Stimulated activated CD8-positive, alpha-beta memory T cell treated with anti-CD3 and anti-CD28 coated beads, Interleukin-2, amount 100 ng/mL, for 1 hour (primary cell): ENCODE measurements around the gene PPP3R1.
"Not testable (repeated sequence)": the region's sequence is repeated elsewhere in the genome, so short reads cannot be mapped to it uniquely, and the experiment has no call there.

Source experiments
- DNase-seq, 2 donors: peaks; one replicate each; pipeline ENCODE4 v3.0.0-alpha.2; 2020; ENCODE audit warnings: low read depth in 2 of 2

PPP3R1 gene

DNA sequence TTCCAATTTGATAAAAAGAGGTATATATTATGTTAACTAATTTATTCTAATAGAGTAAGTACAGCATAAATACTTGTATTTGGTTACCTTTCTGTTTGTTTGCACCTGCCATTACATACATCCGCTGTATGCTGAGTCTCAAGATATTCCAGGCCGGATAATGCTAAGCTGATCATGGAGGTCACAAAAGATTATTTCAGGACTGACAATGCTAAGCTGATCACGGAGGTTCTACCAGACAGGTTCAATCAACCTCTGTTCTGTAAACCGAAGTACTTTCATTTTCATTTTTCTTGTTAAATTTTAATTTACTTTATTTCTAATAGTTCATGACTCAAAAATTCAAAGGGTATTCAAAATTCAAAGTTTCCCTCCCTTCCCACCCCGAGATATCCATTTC is 63.5 kb downstream of the PPP3R1 start:
- DNase-seq: no peak

DNA sequence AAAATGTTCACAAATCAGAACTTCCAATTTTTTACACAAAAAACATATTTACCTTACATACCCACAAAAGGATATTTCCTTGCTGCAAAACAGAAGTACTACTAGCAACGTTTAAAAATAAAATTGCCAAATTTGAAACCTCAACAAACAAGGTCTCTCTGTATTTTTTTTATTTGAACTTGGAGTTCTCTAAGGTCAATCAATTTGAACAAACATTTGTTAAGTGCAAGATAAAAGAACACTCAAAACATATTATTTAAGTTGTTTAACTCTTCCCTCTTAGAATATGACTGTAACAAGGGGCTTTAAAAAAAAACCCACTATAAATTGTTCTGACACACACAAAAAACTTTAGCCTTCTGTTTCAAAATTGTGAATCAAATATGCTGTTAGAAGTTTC is 65.0 kb downstream of the PPP3R1 start:
- DNase-seq: no peak

DNA sequence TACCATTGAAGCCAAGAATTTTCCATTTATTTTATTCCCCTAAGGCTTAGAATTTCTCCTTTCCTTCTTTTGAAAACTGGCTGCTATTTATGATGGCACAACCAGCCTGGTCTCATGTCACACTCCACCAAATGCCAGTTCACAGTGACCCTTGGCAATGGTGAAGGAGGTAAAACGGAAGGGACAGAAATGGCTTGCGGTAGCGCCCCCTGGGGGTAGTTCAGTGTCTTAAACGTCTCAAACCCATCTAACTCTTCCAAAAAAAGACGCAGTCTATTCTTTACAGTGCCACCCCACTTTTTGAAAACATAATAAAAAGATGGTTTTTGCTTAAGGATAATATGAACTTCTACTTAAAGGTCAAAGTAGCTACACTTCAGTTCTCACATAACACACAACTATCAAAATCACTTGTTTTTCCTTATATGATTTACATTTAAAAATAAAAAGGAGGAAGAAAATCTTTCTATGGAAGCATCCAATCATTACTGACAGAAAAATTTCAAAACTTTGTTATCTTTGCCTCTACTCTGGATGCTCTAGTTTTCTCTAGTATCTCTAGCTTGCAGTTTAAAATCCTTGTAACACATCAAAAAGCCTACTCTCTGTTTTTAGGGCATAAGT is 66.7 kb downstream of the PPP3R1 start:
- DNase-seq: peak; percentile 24 to 32

DNA sequence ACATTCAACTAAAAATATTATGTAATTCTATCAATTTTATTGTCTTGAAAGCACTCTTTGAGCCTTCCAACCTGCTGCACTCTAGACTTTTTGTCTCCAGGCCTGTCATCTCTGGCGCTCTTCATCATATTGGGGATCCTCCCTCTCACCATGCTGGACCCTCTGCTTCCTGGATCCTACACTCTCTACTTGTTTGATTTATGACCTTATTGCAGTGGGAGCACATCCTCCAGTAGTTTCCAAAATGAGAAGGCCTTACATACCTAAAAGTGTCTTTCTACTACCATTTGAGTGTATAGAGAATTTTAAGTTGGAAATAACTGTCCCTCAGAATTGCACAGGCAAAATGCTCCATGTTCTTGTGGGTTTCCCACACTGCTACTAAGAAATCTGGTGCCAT is 69.4 kb downstream of the PPP3R1 start:
- no peak for DNase-seq

DNA sequence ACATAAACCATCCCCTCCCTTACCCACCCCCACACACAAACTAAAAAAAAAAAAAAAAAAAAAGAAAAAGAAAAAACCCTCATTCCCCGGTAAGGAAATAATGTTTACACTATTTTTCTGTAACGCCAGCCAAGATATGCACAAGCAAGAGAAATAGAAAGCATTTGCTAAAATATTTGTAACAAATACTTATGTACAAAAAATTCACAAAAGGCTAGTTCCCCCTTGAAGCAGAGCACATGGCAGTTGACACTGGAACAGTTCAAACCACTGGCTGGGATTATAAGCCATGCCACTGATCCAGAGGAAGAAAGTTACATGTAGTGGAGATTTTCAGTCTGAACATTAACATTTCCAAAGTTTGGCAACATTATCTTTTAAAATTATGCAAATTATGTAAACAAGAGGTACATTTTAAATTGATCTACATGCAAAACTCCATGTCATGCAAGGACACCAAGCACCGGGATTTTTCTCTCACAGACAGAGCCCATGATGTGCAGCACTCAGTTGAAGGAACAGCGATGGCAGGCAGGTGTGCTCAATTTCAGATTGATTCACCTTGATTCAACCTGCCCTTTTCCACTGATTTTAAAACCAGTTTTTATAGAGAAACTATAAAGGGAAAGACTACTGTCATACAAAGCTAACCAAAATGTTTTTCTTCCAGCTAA is 73.2 kb downstream of the PPP3R1 start:
- no peak for DNase-seq

DNA sequence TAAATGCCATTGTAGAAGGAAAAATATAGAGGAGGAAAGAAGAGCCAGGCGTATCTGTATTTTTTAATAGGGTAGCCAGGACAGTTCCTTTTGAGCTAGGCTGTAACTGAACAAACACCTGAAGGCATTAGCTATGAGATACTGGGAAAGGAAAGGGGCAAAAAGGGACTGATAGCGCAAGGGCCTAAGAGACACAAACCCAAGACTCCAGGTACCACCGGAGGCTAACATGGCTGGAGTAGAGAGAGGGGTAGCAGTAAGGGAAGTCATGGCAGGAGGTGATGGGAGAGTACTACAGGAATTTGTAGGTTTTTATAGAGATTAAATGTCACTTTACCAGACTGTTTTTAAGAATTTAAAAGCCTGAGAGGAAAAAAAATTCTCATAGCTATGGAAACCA is 73.9 kb downstream of the PPP3R1 start:
- DNase-seq: no peak

DNA sequence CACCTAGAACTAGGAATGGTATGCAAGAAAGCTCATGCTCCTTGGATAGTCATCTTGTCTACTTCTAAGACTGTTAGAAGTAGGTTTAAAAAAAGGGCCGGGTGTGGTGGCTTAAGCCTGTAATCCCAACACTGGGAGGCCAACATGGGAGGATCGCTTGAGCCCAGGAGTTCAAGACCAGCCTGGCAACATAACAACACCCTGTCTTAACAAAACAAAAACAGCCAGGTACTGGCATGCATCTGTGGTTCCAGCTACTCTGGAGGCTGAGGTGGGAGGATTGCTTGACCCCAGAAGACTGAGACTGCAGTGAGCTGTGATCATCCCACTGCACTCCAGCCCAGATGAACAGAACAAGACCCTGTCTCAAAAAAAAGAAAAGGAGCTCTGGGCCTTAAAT is 74.8 kb downstream of the PPP3R1 start:
- no peak for DNase-seq

DNA sequence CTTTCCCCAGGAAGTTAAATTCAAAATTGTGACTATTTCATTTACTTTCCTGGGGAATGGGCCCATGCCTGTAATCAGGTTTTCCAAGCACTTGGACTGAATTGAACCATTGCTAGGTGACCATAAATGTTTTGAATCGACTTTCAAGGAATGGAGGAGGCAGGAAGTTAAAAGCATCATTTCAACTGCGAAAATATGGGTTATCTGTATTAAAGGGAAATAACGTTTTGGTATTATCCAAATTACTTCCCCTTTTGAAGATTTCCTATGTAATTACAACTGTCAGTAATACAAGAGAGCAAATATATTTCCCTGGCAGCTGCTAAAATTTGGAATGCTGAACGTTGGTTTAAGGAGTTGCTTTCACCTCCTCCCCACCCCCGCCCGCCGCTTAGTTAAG is 75.7 kb downstream of the PPP3R1 start:
- no peak for DNase-seq

DNA sequence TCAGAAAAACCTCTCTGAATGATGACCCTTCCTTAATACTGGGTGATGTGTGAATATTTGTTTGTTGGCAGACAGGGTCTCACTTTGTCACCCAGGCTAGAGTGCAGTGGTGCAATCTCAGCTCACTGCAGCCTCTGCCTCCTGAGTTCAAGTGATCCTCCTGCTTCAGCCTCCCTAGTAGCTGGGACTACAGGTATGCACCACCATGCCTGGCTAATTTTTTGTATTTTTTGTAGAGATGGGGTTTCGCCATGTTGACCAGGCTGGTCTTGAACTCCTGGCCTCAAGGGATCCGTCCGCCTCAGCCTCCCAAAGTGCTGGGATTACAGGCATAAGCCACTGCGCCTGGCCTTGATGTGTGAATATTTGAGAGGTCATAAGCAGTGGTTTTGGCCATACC is 77.1 kb downstream of the PPP3R1 start:
- not testable (repeated sequence) for DNase-seq

DNA sequence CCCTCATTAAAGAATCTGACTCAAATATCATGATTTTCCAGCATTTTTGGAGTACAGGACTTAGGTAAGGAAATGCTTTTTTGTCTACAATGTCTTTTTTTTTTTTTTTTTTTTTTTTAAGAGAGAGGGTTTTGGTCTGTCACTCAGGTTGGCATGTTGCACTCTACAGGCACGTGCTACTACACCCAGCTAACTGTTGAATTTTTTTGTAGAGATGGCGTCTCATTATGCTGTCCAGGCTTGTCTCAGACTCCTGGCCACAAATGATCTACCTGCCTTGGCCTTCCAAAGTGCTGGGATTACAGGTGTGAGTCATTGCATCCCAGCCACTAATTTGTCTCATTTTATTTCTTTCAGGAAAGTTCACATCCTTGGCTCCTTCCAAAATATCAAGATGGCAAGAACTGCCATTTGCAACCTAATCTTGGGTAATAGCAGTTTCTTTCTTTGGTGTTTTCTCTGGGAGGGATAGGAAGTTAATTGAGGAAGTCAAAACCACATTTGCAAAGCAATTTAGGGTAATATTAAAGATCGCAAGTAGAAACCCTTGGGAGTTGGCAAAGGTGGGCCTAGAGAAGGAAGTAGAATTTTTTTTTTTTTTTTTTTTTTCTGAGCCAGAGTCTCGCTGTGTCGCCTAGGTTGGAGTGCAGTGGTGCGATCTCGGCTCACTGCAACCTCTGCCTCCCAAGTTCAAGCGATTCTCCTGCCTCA is 79.2 kb downstream of the PPP3R1 start:
- no peak for DNase-seq

DNA sequence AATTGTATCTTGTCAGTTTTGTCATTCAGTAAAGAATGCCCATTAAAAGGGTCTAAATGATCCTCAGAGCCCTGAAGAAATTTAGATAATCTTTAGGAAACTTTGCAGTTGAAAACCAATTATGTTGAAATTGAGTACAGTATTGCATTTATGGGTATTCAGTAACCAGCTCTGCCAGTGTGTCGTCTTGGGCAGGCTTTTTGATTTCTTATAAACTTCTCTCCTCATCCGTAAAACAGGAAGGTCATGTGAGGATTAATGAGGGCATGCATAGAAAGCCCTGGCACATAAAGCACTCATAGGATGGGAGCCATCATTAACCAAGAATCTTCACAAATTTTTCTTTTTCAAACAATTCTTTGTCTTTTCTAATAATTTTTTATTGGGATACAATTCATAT is 79.8 kb downstream of the PPP3R1 start:
- DNase-seq: no peak

DNA sequence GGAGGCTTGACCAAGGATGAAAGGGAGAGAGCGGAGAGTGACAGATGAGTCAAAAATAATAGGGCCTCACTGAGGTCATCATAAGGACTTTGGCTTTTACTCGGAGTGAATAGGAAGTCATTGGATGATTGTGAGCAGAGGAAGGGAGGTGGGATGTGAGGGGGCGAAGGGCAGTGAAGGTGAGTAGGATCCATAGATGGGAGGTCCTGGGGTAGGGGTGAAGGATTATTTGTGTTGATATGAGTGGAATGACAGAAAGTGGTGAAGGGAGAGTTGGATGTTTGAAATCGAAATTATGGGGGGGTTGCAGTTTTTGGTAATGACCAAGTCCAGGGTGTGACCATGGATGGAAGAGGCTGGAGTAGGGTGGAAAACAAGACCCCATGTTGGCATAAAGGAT is 80.6 kb downstream of the PPP3R1 start:
- no peak for DNase-seq

DNA sequence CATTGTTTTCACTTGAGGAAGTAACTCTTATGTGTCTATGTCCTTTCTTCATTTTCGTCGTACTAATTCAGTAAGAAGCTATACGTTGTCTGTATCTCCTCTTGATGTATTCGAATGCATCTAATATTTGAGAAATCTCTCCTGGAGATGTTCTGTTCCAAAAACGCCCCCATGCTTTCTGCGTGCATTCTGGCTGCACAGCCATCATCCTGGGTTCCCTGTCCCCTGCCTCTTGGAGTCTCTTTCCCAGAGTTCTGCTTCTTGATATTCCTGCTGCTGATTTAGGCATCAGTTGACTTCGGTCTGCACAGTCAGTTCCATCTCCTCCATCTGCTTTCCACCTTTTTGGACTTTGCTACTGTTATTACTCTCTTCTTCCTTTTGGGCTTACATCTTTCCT is 81.2 kb downstream of the PPP3R1 start:
- DNase-seq: no peak

DNA sequence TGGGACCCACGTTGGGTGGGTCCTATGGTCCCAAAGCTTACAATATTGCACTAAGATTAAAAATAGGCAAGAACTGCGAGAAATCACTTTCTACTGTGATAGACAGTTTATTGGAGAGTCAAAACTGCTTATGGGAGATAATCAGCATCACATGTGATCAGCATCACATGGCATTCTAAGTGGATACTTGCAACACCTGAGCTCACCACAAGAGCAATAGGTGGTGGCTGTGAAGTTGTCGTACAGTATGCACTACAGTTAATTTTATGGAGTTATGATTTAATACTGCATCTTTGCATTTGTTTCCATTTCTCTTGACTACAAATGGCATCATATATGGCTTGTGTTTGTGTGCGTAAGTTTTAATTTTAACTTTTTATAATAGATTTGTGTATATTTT is 83.0 kb downstream of the PPP3R1 start:
- DNase-seq: no peak

DNA sequence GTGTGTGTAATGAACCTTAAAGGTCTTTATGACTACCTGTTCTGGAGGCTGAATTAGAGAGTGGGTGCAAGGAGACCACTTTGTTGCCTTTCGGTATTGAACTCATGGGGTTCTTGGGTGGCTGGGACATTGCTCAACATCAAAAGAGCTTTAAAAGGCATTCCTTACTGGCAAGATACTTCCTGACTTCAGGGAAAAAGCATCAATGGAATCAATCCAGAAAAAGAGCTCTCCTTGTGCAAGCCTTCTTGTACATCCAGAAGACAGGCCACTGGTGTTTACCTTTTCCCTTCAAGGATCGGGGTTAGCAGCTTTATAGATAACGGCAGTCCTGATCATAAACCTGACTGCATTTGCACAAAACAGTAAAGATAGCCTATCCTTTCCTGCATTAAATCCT is 85.1 kb downstream of the PPP3R1 start:
- DNase-seq: no peak

DNA sequence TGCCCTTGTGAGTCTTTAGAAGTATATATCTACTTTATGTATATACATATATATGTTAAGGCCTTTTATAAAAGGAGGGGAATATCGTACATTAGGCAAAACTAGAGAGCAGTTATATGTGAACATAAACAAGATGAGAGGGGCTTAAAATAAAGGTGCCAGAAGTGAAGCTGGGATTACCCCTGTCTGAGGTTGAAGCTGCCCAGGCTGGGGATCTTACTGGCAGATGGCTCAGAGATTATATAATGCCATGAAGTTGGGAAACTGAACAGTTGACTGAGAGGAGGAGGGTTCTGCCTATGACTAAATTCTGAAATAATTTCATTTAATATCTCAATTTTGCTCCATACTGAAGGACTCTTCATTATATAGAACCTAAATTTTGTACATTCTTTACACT is 88.7 kb downstream of the PPP3R1 start:
- DNase-seq: no peak

DNA sequence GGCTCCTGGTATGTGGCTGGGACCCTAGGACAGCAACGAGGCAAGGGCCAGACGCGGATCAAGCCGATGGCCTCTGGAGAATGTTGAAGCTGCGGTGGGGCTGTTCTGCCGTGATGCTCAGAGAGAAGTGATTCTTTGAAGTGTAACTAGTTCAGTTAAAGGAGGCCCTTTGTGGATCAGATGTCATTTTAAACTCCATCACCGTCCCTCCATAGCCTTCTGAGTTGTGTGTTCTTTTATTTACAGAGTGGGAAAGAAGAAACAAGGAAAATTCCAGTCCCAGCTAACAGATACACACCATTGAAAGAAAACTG is 94.2 kb downstream of the PPP3R1 start:
- no peak for DNase-seq

DNA sequence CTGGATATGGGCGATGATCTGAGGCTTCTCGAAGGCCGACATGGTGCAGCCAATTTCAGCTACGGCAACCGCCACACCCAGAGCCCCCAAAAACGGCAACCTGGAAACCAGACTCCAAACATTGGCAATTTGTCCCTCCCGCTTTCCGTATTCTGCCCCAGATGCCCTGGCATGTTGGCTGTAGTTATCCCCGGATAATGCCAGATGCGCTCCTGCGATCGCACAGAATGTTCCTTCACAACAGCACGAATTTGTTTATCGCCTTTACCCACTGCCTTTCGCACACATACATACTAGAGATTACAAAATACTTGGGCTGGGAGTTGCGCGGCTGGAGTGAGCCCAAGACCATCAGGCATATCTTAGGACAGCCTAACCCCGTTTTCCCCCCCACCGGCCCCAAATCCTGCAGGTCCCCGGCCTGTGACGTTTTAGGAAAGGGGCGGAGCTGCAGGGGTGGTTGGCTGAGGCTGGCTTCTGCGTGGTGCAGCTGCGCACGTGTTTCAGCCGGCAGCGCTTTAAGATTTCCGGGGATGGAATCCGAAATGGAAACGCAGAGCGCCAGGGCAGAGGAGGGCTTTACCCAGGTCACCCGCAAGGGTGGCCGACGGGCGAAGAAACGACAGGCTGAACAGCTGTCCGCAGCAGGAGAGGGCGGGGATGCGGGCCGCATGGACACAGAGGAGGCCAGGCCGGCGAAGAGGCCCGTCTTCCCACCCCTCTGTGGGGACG is 94.8 kb downstream of the PPP3R1 start, which contains the start of gene PNO1:
Gene PNO1 (plus strand): TSS at position 487 of the 732 bp plus-strand sequence. CDS start 47 bp downstream, at position 534.
- peak; percentile 91 to 94 for DNase-seq

DNA sequence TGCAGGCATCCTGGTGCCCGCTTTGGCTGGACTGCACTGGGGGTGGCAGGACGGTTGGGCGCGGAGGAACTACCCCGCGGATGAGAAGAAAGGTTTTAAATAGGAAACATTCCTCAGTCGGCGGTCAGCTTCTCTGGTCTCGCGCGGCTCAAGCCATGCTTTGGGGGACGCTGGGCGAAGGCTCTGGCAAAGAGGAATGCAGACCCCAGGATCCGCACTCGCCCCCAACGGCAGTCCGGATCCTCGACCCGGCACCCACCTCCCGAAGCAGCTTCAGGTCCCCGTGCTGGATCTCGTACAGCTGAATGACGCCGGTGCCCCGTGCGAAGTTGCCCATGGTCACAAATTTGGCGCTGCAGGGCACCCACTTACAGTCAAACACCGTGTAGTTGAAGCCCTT is 95.3 kb downstream of the PPP3R1 start:
- peak in 1 of 2 donors; percentile 0 for DNase-seq

DNA sequence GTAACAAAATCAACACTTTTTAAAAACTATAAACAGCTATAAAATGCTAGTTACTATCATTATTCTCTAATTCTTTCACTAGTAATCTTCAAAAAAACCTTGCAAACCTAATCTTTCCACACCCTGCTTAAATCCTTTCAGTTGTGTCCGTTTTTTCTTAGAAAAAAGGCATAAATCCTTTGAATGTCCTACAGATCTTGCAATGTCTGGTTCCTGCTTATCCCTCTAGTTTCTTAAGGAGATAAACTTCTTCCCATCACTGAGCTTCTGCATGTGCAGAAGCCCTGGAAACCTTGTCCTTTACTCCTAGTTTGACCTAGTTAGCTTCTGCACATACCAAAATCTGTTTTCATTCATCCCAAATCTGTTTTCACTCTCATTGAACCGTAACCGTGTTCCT is 95.9 kb downstream of the PPP3R1 start:
- no peak for DNase-seq

DNA sequence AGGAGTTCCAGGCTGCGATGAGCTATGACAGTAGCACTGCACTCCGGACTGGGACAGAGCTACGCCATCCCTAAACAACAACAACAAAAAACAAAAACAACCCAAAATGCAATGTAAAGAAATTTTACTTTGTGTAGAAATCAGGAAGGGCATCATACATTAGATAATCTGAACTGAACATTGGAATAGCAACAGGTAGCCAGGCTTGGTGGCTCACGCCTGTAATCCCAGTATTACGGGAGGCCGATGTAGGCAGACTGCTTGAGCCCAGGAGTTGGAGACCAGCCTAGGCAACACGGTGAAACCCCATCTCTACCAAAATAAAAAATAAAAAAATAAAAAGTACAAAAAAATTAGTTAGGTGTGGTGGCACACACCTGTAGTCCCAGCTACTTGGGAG is 96.7 kb downstream of the PPP3R1 start:
- DNase-seq: no peak

DNA sequence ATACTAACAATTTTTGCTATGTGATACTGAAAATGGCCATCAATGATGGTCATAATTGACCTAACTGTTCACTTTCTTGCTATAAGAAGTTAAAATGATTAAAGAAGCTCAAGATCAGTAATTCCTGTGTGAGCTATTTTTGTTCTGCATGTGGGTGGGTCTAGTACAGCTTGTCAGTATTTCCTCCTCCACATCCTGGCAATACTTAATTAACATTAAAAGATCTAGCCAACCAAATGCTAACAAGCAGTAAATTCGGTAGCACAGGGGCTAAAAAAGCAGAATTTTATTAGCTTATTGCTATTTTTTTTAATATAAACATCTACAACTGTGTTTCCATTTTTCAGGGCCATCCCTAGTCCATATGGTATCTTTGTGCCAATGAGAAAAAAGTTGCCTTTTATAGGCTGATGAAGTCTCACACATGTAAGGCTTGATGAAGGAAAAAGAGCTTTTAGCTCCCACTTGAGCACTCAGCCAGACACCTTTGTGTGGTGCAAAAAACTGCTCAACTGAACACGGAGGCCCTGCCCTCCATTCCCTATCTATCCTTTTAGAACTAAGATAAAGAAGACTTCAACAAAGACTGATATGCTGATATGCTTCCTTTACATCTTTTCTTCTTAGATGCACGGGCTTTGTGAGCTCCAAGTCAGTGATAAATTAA is 99.5 kb downstream of the PPP3R1 start:
- no peak for DNase-seq
